Parathyroid adenoma (tissue), 2 donors: ENCODE data around the gene PRRT4.

ENCODE experiments used
- H2AFZ ChIP-seq: fragments of 300-600 bp; sonication (generic); one replicate; pipeline ENCODE4 v1.7.0; 2017; ENCODE audit warnings: antibody characterized with exemption, mild to moderate bottlenecking
- H3K27ac ChIP-seq: fragments of 300-600 bp; sonication (generic); one replicate; pipeline ENCODE4 v1.7.0; 2017
- H3K27me3 ChIP-seq: fragments of 300-600 bp; sonication (generic); one replicate; pipeline ENCODE4 v1.7.0; 2017; ENCODE audit warnings: low read length; ENCODE audit not compliant: control insufficient read depth, insufficient read depth
- H3K36me3 ChIP-seq: fragments of 300-600 bp; sonication (generic); one replicate; pipeline ENCODE4 v1.7.0; 2017; ENCODE audit warnings: low read length; ENCODE audit not compliant: control insufficient read depth, insufficient read depth
- H3K4me1 ChIP-seq: fragments of 300-600 bp; sonication (generic); one replicate; pipeline ENCODE4 v1.7.0; 2017; ENCODE audit warnings: control low read depth
- H3K4me2 ChIP-seq: fragments of 300-600 bp; sonication (generic); one replicate; pipeline ENCODE4 v1.7.0; 2017; ENCODE audit warnings: low read length
- H3K4me3 ChIP-seq: fragments of 300-600 bp; sonication (generic); one replicate; pipeline ENCODE4 v1.7.0; 2017; ENCODE audit warnings: low read depth, low read length
- H3K79me2 ChIP-seq: fragments of 300-600 bp; sonication (generic); one replicate; pipeline ENCODE4 v1.7.0; 2017; ENCODE audit warnings: control low read depth
- H3K9ac ChIP-seq: fragments of 300-600 bp; sonication (generic); one replicate; pipeline ENCODE4 v1.7.0; 2017; ENCODE audit warnings: mild to moderate bottlenecking
- H3K9me3 ChIP-seq: fragments of 300-600 bp; sonication (generic); one replicate; pipeline ENCODE4 v1.7.0; 2017; ENCODE audit warnings: low read length; ENCODE audit not compliant: control insufficient read depth
- TF ChIP-seq, protein P1 (sequence below): fragments of 300-600 bp; sonication (generic); IDR thresholded peaks from one replicate; pipeline ENCODE4 v1.7.0; 2017; ENCODE audit warnings: antibody characterized with exemption, mild to moderate bottlenecking
- donor health status: primary hyperparathyroidism.

The PRRT4 gene

DNA sequence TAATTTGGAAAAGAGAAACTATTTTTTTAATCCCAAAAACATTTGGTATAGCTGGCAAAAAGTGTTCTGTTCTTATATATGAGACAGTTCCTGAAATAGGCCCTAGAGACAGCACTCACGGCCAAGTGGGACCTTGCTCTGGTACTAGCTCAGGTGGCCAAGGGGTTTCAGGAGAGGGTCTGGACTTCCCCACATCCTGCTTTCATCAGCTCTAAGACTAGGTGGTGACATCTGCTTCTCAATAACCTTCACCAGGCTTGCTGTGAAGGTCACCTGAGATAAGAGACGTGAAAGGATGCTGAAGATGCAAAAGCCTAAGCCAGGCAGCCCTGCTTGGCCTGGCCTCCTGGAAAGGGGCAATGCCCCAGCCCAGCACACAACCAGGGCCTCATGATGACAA, 58.4 kb downstream of the PRRT4 start:
- H3K27ac ChIP-seq, result no peak overlapping the region
- no peaks in the 10 kb centered on the region for H3K27me3 ChIP-seq
- no peak overlapping the region for H3K4me2 ChIP-seq
- TF ChIP-seq, protein P1, sequence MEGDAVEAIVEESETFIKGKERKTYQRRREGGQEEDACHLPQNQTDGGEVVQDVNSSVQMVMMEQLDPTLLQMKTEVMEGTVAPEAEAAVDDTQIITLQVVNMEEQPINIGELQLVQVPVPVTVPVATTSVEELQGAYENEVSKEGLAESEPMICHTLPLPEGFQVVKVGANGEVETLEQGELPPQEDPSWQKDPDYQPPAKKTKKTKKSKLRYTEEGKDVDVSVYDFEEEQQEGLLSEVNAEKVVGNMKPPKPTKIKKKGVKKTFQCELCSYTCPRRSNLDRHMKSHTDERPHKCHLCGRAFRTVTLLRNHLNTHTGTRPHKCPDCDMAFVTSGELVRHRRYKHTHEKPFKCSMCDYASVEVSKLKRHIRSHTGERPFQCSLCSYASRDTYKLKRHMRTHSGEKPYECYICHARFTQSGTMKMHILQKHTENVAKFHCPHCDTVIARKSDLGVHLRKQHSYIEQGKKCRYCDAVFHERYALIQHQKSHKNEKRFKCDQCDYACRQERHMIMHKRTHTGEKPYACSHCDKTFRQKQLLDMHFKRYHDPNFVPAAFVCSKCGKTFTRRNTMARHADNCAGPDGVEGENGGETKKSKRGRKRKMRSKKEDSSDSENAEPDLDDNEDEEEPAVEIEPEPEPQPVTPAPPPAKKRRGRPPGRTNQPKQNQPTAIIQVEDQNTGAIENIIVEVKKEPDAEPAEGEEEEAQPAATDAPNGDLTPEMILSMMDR, result no peak
- H3K9me3 ChIP-seq, result no peaks in the 10 kb centered on the region
- H3K79me2 ChIP-seq, result no peaks in the 10 kb centered on the region
- no peaks in the 10 kb centered on the region for H3K36me3 ChIP-seq
- no peak overlapping the region for H3K4me3 ChIP-seq
- no peak overlapping the region for H3K9ac ChIP-seq
- H3K4me1 ChIP-seq, result peaks cover 10% of the 10 kb centered on the region
- H2AFZ ChIP-seq, result no peak overlapping the region

DNA sequence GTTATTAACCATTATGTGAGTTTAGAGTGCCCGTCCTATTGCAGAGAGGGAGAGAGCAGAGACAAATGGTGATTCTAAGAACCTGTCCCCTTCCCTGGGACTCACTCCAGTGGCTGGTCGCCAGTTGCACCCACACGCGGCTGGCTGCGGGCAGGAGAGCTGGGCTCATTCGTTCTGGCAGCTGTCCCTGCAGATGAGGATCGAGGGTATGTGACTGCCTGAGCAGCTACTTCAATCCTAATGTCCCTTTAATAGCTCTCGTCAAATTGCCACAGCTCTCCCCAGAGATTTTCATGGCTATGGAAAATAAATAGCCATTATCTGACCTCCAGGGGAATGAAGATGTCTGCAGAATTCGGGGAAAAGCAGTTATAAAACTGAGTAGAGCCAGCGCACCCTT, 59.4 kb downstream of the PRRT4 start:
- Histone ChIP-seq H3K27me3 (no peaks in the 10 kb centered on the region), H3K4me2 (no peak overlapping the region), H3K9ac (no peak overlapping the region), H3K36me3 (no peaks in the 10 kb centered on the region), H2AFZ (no peak overlapping the region), H3K27ac (no peak overlapping the region), H3K4me1 (peaks cover 10% of the 10 kb centered on the region), H3K79me2 (no peaks in the 10 kb centered on the region), H3K4me3 (no peak overlapping the region), H3K9me3 (no peaks in the 10 kb centered on the region)
- TF ChIP-seq, protein P1, result no peak
